ENCODE measurements around the gene RGS6. TPM values are rescaled to one million over a fixed set of nuclear protein-coding genes. Genes with fewer than 3 reads are reported as not detected.
"Not testable (repeated sequence)": the region's sequence is repeated elsewhere in the genome, so short reads cannot be mapped to it uniquely, and the experiment has no call there.

RGS6 gene
- total RNA-seq, 2 donors from 2014 or later, result 1.4 to 4.7 TPM

- H3K4me1 ChIP-seq (ENCODE audit: control insufficient read depth in 1 of 2, low read depth in 2 of 2), result no peaks in the 10 kb centered on the region
- H3K36me3 ChIP-seq, result no peaks in the 10 kb centered on the region
- H3K9me3 ChIP-seq, result peaks cover 5% of the 10 kb centered on the region
- ATAC-seq (ENCODE audit: insufficient number of reproducible peaks, low FRiP score, low read depth) (no peak), DNase-seq (ENCODE audit: low spot score) (no peak)
- TF ChIP-seq, protein P1, sequence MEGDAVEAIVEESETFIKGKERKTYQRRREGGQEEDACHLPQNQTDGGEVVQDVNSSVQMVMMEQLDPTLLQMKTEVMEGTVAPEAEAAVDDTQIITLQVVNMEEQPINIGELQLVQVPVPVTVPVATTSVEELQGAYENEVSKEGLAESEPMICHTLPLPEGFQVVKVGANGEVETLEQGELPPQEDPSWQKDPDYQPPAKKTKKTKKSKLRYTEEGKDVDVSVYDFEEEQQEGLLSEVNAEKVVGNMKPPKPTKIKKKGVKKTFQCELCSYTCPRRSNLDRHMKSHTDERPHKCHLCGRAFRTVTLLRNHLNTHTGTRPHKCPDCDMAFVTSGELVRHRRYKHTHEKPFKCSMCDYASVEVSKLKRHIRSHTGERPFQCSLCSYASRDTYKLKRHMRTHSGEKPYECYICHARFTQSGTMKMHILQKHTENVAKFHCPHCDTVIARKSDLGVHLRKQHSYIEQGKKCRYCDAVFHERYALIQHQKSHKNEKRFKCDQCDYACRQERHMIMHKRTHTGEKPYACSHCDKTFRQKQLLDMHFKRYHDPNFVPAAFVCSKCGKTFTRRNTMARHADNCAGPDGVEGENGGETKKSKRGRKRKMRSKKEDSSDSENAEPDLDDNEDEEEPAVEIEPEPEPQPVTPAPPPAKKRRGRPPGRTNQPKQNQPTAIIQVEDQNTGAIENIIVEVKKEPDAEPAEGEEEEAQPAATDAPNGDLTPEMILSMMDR (IDR thresholded peaks at IDR 0.05), result no peak
- no peak overlapping the region for H3K27ac ChIP-seq
- H3K4me3 ChIP-seq, result no peak overlapping the region
- H3K27me3 ChIP-seq (replicated peaks; ENCODE audit: insufficient read depth), result no peaks in the 10 kb centered on the region
These were observed 532.0 kb downstream of the RGS6 start for GRCh38 chr14:72464226-72464625.

- no peaks in the 10 kb centered on the region for H3K36me3 ChIP-seq
- H3K27me3 ChIP-seq (replicated peaks; ENCODE audit: insufficient read depth), result no peaks in the 10 kb centered on the region
- TF ChIP-seq, protein P1 (IDR thresholded peaks at IDR 0.05), result no peak
- H3K4me3 ChIP-seq, result no peak overlapping the region
- no peak for ATAC-seq (ENCODE audit: insufficient number of reproducible peaks, low FRiP score, low read depth)
- H3K27ac ChIP-seq, result no peak overlapping the region
- peaks cover 5% of the 10 kb centered on the region for H3K9me3 ChIP-seq
- no peaks in the 10 kb centered on the region for H3K4me1 ChIP-seq (ENCODE audit: control insufficient read depth in 1 of 2, low read depth in 2 of 2)
- DNase-seq (ENCODE audit: low spot score), result no peak
These were observed 534.1 kb downstream of the RGS6 start for GRCh38 chr14:72466325-72466724.

DNA sequence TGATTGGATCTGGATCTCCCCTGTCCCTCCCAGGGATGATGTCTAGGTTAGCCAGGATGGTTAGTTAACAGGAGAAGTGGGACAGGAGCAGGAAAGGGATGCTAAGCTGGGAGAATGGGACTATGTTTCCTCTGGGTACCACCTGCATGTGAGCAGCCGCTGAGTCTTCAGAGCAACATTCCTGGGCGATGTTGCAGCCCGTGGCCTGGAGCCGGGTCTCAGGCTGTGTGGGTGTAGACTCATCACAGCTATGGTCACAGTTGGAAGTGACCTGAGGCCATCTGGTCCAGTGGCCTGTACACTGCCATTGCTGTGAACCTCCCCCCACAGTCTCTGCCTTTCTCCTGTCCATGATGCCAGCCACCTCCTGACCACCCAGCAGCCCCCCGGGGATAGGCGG lies 539.1 kb downstream of the RGS6 start:
- Histone ChIP-seq H3K36me3 (no peaks in the 10 kb centered on the region), H3K27me3 (replicated peaks; ENCODE audit: insufficient read depth) (no peaks in the 10 kb centered on the region), H3K27ac (no peak overlapping the region), H3K4me1 (ENCODE audit: control insufficient read depth in 1 of 2, low read depth in 2 of 2) (no peaks in the 10 kb centered on the region), H3K9me3 (peaks cover under 1% of the 10 kb centered on the region), H3K4me3 (no peak overlapping the region)
- ATAC-seq (ENCODE audit: insufficient number of reproducible peaks, low FRiP score, low read depth), result no peak
- TF ChIP-seq, protein P1 (IDR thresholded peaks at IDR 0.05), result no peak
- no peak for DNase-seq (ENCODE audit: low spot score)

DNA sequence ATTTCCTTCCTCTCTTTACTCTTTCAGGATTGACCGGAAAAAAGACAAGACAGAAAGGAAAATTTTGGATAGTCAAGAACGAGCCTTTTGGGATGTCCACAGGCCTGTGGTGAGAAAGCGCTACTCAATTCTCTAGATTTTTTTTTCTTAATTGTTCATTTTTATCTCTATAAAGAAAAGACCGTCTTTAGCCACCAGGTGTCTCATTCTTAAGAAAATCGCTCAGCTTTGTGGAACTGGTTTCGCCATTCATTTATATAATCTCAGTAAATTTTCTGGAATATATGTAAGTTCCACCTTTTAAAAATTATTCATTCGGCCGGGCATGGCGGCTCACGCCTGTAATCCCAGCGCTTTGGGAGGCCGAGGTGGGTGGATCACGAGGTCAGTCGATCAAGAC lies 540.6 kb downstream of the RGS6 start:
- no peak overlapping the region for H3K27ac ChIP-seq
- no peak for ATAC-seq (ENCODE audit: insufficient number of reproducible peaks, low FRiP score, low read depth)

DNA sequence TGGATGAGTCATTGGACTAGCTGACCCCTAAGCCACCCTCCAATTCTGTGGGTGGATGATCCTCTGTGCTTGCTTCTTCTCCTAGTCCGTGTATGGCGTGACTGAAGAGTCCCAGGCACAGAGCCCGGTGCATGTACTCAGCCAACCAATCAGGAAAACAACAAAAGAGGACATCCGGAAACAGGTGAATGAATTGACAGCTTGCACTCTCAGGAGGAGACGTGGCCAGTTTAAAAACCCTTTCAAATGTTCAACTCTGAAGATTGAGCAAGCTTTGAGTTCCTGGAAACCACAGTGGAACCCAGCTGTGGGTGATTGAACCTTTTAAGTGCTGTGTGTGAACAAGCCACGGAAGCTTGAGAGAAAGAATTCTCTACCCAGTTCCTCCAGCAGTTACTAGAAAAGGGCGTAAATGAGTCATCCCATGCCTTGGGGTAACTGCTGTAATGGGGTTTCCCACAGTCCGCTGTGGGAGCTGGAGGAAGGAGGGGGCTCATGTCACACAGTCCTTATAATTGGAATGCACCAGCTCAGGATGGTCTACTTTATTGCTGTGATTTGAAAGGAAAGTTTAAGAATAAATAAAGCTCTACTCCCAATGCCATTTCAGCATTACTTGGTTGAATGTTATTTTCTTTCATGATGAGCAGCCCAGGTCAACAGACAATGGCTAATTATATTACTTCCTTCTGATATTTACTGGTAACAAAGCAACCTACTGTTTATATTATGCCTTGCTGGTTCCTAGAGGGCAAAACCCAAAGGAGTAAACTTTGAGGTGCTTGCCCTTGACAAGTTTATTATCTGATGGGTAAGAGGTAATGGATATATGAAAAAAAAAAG lies 544.6 kb downstream of the RGS6 start:
- peak overlapping the region; percentile 5 for H3K4me3 ChIP-seq
- no peaks in the 10 kb centered on the region for H3K4me1 ChIP-seq (ENCODE audit: control insufficient read depth in 1 of 2, low read depth in 2 of 2)
- ATAC-seq (ENCODE audit: insufficient number of reproducible peaks, low FRiP score, low read depth) (no peak), DNase-seq (ENCODE audit: low spot score) (no peak)
- H3K27me3 ChIP-seq (replicated peaks; ENCODE audit: insufficient read depth), result no peaks in the 10 kb centered on the region
- no peaks in the 10 kb centered on the region for H3K36me3 ChIP-seq
- H3K9me3 ChIP-seq, result no peaks in the 10 kb centered on the region
- no peak overlapping the region for H3K27ac ChIP-seq
- TF ChIP-seq, protein P1 (IDR thresholded peaks at IDR 0.05), result no peak

More for the DNA sequence above, 540.6 kb downstream of the RGS6 start:
- no peak overlapping the region for H3K4me3 ChIP-seq
- H3K36me3 ChIP-seq, result no peaks in the 10 kb centered on the region
- H3K4me1 ChIP-seq (ENCODE audit: control insufficient read depth in 1 of 2, low read depth in 2 of 2), result no peaks in the 10 kb centered on the region
- no peak for DNase-seq (ENCODE audit: low spot score)
- no peaks in the 10 kb centered on the region for H3K9me3 ChIP-seq
- H3K27me3 ChIP-seq (replicated peaks; ENCODE audit: insufficient read depth), result no peaks in the 10 kb centered on the region
- TF ChIP-seq, protein P1 (IDR thresholded peaks at IDR 0.05), result no peak

GRCh38 chr14:72477578-72477977 lies 545.3 kb downstream of the RGS6 start:
- not testable (repeated sequence) for H3K4me1 ChIP-seq (ENCODE audit: control insufficient read depth in 1 of 2, low read depth in 2 of 2); H3K36me3 ChIP-seq; H3K9me3 ChIP-seq; ATAC-seq (ENCODE audit: insufficient number of reproducible peaks, low FRiP score, low read depth); DNase-seq (ENCODE audit: low spot score); H3K27ac ChIP-seq; H3K27me3 ChIP-seq (replicated peaks; ENCODE audit: insufficient read depth); H3K4me3 ChIP-seq
